NCI-H345 (cell line): ENCODE measurements around the gene UGT2B10.
"Not testable (repeated sequence)": the region's sequence is repeated elsewhere in the genome, so short reads cannot be mapped to it uniquely, and the experiment has no call there.

Experiments
- DNase-seq: peaks from one replicate; lab custom pipeline; 2025; lab: John Stamatoyannopoulos, UW

Gene UGT2B10

DNA sequence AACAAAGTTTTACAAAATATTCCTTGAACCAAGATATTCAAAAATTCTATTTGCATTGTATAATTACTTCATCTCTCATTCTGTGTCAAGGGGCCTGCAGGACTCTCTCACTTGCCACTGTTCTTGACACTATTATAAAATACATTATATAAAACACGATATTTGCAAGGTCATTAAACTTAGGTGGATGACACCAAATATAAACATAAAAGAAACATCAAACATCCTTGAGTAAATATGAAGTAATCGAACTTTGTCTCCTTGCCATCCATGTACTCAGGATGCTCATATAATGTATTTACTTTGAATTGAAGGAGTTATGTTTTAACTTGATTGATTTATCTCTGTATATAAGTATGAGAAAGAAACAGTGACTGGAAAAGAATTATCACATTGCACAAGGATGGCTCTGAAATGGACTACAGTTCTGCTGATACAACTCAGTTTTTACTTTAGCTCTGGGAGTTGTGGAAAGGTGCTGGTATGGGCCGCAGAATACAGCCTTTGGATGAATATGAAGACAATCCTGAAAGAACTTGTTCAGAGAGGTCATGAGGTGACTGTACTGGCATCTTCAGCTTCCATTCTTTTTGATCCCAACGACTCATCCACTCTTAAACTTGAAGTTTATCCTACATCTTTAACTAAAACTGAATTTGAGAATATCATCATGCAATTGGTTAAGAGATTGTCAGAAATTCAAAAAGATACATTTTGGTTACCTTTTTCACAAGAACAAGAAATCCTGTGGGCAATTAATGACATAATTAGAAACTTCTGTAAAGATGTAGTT is at the start of gene UGT2B10:
Gene UGT2B10, plus strand, starts transcription at position 378 of the 793 bp plus-strand sequence. Its CDS starts 26 bp downstream, at position 404.
- not testable (repeated sequence) for DNase-seq

DNA sequence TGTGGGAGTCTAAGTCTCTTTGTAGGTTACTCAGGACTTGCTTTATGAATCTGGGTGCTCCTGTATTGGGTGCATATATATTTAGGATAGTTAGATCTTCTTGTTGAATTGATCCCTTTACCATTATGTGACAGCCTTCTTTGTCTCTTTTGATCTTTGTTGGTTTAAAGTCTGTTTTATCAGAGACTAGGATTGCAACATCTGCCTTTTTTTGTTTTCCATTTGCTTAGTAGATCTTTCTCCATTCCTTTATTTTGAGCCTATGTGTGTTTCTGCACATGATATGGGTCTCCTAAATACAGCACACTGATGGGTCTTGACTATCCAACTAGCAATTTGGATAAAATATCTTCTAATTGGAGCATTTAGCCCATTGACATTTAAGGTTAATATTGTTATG is 44.0 kb upstream of the UGT2B10 start:
- DNase-seq = not testable (repeated sequence)

DNA sequence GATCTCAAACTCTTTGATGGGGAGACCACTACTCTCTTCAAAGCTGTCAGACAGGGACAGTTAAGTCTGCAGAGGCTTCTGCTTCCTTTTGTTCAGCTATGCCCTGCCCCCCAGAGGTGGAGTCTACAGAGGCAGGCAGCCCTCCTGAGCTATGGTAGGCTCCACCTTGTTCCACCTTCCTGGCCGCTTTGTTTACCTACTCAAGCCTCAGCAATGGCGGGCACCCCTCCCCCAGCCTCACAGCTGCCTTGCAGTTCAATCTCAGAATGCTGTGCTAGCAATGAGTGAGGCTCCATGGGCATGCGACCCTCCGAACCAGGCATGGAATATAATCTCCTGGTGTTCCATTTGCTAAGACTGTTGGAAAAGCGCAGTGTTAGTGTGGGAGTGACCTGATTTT is 42.1 kb upstream of the UGT2B10 start:
- no peak for DNase-seq

DNA sequence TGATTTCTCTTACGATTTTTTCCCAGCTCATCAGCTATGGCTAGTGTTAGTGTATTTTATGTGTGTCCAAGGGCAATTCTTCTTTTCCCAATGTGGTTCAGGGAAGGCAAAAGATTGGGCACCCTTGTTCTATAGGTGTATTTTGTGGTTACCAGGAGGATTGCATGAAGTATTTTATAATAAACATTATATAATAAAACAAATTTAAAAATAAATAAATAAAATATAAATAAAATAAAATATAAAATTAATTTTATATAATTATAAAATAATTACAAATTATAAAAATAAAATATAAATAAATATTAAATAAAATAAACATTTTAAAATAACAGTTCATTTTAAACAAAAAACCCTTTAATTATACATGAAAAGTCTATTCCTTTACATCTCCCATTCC is 35.6 kb upstream of the UGT2B10 start:
- DNase-seq = no peak

DNA sequence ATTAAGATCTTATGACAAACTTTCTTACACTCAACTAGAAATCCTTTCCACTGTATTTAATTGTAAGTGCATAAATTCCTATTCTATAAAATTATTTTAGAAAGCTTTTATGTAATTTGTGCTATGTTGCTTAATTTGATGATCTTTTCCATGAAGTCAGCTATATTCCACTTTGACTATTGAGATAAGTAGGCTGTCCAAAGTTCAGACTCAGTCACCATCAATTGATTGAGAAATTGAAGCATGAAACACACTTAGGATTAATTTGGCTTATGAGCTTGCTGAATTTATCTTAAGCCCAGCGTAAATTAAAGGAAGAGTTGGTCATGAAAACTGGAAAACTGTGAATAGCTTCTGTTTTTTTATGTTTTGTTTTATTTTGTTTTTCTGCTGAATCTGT is 18.7 kb upstream of the UGT2B10 start:
- DNase-seq = no peak

DNA sequence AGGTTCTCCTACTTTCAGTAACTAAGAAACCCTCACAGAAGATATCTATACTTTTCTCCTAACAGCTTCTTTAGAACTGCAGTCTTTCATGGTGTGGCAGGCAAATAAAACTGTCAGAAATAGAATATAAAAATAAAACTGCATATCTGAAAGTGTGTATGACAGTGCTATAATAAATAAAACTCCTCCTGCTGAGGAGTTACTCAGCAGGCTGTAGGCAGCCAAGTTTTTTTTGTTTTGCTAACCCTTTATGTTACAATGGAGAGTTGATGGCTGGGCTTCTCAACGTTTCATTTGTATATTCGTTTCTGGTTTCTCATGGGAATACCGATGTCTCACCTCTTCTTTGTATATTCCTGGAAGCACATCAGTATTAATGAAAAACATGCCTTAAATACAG is 18.2 kb upstream of the UGT2B10 start:
- no peak for DNase-seq

DNA sequence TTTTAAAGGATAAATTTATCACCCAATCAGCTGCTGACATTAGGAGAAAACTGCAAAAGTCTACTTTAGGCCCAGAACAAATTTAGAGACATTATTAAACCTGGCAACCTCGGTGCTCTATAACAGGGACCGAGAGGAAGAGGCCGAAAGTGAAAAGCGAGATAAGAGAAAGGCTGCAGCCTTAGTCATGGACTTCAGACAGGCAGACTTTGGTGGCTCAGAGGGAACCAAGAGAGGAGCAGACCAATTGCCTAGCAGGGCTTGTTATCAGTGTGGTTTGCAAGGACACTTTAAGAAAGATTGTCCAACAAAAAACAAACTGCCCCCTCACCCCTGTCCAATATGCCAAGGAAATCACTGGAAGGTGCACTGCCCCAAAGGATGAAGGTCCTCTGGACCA is 12.8 kb upstream of the UGT2B10 start:
- no peak for DNase-seq

DNA sequence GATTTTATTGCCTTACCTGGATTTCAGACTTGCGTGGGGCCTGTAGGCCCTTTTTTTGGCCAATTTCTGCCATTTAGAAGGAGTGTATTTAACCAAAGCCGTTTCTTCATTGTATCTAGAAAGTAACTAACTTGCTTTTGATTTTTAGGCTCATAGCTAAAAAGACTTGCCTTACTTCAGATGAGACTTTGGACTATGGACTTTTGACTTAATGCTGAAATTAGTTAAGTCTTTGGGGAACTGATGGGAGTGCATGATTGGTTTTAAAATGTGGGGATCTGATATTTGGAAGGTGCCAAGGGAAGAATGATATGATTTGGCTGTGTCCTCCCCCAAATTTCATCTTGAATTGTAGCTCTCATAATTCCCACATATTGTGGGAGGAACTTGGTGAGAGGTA is 7.7 kb upstream of the UGT2B10 start:
- no peak for DNase-seq

DNA sequence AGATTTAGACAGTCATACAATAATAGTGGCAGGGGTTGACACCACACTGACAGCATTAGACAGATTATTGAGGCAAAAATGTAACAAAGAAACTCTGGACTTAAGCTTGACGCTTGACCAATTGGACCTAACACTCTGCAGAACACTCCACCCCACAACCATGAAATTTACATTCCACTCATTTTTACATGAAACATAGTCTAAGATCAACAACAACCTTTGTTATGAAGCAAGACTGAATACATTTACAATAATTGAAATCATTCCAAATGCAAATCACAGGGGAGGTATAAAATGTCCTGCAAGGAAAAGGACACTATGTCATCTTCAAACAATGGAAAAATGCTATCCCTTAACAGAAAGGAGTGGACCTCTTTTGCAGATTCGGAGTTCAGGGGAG is 4.9 kb upstream of the UGT2B10 start:
- DNase-seq = no peak

DNA sequence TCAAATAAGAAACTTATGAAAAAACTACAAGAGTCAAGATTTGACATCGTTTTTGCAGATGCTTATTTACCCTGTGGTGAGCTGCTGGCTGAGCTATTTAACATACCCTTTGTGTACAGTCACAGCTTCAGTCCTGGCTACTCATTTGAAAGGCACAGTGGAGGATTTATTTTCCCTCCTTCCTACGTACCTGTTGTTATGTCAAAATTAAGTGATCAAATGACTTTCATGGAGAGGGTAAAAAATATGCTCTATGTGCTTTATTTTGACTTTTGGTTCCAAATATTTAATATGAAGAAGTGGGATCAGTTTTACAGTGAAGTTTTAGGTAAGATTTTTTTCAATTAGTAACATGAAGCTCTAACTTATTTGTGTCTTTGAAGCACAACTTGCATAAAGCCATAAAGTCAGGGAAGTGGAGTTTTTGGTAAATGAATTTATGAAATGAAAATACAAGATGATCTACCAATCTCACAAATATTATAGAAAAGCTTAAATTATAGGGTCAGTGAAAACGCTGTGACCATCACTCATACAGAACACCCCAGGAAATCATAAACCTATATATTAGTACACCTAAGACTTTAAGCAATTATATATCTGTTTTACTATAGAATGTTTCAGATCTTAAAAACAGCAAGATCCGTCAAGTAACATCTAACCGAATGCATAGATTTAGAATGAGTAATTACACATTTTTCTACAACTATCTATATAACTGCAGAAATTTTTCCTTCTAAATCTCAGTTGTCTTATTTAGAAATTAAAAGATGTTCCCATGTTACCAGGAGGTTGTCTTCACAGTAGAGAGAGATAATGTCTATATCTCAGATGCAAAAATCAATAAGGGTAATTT is 844 bp downstream of the UGT2B10 start:
- not testable (repeated sequence) for DNase-seq

DNA sequence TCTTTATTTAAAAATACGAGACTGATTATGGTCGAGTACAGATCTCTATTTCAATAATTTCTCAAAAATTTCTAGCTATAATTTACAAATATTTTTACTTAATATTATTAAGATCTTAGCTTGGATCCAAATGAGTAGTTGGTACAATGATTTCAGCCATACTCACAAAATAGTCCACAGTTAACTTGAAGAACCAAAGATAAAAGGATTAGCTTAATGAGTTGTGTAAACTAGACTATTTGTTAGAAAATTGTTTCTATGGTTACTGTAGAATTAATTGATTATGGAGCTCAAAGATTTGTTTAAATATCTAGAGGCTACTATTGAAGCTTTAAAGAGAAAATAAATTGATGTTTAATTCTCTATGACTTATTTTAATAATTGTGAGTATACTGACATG is 1.6 kb downstream of the UGT2B10 start:
- DNase-seq = no peak

DNA sequence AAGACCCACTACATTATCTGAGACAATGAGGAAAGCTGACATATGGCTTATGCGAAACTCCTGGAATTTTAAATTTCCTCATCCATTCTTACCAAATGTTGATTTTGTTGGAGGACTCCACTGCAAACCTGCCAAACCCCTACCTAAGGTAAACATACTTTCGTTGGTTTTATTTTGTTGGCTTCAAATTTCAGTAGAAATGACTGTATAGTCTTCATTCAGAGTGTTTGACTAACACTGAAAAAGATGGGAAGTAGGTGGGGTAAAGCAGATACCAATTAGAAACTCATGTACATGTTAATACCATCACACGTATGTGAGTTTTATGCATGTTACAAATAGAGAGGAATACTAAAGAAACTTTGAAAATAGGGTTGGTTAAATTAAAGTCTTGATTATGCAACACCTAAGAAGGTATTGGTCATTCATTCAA is 2.3 kb downstream of the UGT2B10 start:
- DNase-seq = not testable (repeated sequence)

DNA sequence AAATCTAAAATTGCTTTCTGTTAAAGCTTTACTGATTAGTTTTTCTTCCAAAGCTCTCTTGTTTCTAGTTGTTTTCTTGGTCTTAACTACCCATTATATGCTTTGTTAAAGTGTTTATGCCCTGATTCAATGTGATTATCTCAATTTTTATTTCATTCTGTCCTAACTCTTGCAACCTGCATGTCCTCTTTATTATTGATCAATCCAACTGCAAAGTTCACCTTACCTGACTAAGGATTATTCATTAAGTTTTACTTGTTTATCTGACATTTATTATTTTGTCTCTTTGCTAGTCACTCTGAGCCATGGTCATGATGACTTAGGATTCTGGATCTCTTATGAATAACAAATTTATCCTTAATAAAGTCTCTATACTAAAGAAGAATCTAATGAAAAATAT is 15.8 kb downstream of the UGT2B10 start:
- no peak for DNase-seq

DNA sequence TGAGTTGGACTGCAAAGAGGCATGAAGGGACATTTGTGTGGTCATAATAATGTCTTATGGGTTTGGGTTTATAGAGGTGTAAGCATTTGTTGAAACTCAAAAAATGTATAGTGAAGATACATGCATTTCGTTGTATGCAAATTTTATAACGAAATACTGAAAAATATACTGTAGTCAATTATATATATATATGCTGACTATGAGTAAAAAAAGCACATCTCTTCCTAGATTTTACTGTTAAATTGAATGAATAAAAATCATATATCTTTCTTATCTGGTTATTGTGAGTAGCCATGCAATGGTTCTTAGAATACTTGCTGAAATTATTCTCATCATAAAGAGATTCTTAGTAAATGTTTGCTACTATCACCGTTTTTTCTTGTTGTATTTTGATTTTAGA is 34.5 kb downstream of the UGT2B10 start:
- DNase-seq = no peak

DNA sequence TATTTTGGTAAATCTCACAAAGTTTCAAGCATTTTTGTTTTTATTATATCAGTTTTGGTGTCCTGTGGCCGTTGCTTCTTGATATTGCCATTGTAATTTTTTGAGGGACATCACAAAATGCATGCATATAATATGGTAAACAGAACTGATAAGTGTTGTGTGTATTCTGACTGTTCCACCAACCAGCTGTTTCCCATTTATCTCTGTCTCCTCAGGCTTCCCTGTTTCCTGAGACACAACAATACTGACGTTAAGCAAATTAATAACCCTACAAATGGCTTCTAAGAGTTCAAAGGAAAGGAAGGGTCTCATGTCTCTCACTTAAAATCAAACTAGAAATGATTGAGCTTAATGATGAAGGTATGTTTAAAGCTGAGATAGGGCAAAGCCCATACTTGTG is 40.0 kb downstream of the UGT2B10 start:
- DNase-seq = no peak

DNA sequence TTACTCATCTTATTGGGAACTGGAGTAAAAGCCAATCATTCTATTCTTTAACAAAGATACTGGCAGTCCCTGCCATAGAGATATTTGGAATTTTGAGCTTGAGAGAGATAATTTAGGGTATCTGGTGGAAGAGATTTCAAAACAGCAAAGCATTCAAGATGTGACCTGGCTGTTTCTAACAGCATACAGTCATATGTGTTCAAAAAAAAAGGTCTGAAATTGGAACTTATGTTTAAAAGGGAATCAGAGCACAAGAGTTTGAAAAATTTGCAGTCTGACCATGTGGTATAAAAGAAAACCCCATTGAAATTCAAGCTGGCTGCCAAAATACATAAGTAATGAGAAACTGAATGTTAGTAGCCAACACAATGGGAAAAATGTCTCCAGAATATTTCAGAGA is 42.2 kb downstream of the UGT2B10 start:
- no peak for DNase-seq

DNA sequence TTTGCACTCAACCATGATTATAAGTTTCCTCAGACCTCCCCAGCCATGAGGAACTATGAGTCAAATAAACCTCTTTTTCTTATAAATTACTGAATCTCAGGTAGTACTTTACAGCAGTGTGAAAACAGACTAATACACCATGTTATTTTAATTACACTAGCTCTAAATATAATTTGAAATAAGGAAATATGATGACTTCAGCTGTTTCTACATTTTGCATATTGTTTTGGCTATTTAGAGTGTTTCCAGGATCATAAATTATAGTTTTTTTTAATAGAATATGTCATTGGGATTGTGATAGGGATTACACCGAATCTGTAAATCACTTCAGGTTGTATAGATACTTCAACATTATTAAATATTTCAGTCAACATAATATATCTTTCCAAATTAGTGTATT is 43.9 kb downstream of the UGT2B10 start:
- DNase-seq = no peak

DNA sequence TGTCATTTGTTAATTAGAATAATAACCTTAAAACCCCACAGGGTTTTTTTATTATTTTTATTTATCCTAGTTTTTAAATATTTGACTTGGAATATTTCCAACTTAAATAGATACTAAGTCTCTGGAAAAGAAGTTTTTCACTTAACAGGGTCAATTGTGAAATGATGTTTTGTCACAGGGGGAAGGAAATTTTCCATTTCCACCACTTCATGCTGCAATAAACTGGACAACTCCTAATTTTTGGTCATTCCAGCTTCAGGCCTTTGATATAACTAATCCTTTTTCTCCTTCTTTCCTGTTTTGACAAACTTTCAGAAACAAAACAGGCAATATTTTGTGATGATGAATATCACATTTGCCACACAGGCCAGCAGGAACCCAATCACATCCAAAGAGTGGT is 45.3 kb downstream of the UGT2B10 start:
- DNase-seq = no peak

DNA sequence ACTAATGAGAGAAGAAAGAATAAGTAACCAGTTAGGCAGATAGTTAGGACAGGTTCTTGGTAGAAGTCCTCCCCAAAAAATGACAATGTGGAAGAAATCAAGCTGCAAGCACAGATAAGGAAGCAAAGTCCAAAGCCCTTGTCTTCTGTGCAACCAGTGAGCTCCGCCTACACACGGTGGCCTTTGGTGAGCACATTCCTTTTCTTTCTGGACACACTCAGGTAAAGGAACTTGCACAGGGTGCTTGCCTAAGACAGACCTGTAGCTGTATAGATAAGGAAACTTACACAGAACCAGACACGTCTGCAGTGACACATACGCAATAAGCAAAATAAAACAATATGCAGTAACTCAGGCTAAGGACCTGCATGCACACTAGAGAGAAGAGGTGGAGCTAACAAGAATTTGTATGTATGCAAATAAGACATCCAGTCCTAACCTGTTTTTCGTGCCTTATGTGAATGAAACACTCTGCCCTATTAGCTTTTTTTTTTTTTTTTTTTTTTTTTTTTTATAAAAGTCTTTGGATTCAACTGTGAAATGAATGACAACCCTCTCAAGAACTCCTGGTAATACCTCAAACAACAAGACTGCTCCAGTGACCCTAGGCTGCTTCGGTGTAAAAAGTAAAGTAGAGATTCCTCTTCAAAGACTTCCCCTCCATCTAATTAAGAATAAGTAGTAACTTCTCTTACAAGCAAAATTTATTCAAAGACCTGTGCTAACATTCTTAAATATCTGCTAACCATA is 48.8 kb downstream of the UGT2B10 start:
- no peak for DNase-seq

DNA sequence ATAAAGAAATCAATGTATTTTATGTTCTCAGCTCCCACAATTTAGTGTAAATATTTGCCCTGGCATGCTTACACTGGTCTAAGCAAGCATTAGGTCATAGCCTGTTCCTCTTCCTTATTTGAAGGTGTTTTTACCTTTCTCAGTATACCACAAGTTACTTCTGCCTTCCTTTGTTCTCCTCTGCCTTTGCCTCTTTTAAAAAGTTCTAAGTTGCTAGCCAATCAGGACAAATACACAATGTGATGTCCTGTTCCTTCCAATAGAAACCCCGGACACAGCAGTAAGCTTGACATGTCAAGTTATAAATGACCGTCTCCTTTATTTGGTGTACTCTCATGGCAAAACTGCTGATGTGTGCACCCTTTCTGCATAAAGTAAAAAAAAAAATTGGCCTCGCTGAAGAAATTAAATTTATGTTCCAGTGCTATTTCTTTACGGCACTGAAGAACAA is 49.4 kb downstream of the UGT2B10 start:
- no peak for DNase-seq

DNA sequence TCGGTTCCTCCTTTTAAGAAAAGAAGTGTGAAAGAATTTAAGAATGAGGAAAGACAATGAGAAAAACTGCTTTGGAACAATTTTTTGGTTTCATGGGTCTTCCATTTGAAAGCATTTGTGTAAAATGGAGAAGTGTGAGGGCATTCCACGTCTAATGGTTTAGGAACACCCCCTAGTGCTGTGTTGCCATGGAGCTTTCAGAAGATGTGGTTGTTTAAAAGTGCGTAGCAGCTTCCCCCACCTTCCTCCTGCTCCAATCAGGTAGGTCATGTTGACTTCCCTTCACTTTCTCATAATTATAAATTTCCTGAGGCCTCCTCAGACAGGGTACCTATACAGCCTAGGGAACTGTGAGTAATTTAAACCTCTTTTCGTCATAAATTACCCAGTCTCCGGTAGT is 50.0 kb downstream of the UGT2B10 start:
- no peak for DNase-seq

DNA sequence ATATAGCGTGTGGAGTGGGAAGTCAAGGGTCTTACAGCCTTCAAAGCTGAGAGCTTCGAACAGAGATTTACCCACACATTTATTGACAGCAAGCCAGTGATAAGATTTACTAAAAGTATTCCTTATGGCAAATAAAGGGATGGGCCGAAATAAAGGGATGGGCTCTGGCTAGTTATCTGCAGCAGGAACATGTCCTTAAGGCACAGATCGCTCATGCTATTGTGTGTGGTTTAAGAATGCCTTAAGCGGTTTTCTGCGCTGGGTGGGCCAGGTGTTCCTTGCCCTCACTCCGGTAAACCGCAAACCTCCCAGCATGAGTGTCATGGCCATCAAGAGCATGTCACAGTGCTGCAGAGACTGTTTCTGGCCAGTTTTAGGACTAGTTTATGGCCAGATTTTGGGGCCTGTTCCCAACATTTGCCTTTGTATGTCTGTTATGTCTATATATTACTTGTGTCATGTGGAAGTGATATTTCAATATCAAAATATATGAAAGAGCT is 53.5 kb downstream of the UGT2B10 start:
- no peak for DNase-seq
